Erythroblast (primary cell): Measurements from ENCODE around the gene DRAM2.

Experiments
- DNase-seq, 2 experiments: peaks; one replicate each; lab custom pipeline; 2025; lab: John Stamatoyannopoulos, UW
- GATA1 ChIP-seq: IDR thresholded peaks from 2 replicates; pipeline ENCODE4 v1.6.1; 2011; ENCODE audit warnings: low read depth, mild to moderate bottlenecking, control low read depth, low read length, moderate library complexity
- POLR2A ChIP-seq: IDR thresholded peaks from 2 replicates; pipeline ENCODE4 v1.6.1; 2011; ENCODE audit warnings: mild to moderate bottlenecking, low read length

The DRAM2 gene

DNA sequence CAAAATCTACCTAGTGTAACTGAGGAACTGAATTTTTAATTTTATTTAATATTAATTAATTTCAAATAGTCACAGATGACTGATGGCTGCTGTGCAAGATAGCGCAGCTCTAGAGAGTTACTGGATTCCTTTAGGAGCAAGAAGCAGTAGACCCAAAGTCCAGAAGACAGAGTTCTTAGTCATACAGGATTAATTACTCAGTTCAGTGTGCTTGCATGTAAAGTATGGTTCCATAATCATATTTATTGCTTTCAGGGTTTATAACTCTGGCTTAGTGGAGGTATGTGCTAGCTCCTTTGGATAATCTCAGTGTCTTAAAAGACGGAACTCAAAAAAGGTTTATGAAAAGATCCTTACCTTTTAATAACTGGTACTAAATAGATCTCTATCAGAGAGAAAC lies 17.5 kb upstream of the DRAM2 start:
- TF ChIP-seq GATA1 (no peak), POLR2A (no peak)
- DNase-seq: no peak

GRCh38 chr1:111154021-111154999 lies 14.4 kb upstream of the DRAM2 start:
- no peak for DNase-seq
- no peak for TF ChIP-seq POLR2A
- TF ChIP-seq GATA1: no peak

DNA sequence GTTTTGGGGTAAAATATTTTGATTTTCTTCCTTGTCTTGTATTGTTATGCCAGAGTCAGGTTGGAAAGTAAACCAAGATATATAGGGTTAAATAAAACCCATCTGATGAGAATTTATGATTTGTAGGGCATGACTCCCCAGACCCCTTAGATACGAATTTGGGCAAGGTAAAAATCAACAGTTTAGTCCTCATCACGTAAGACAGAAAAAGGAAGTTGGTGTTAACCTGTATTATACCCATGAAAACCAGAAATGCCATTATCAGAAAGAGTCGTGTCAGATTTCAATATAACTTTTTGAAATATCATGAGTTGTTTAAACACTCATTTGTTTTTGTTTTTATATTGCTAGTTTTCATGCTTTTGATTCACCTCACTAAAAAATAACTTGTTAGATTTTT lies 11.9 kb upstream of the DRAM2 start:
- no peak for TF ChIP-seq GATA1
- no peak for TF ChIP-seq POLR2A
- no peak for DNase-seq

- no peak for DNase-seq
- no peak for TF ChIP-seq GATA1
- TF ChIP-seq POLR2A: no peak
Observed at GRCh38 chr1:111148376-111148881, 8.5 kb upstream of the DRAM2 start.

- no peak for TF ChIP-seq POLR2A
- TF ChIP-seq GATA1: no peak
- DNase-seq: no peak
Observed at GRCh38 chr1:111147948-111148347, 8.1 kb upstream of the DRAM2 start.

DNA sequence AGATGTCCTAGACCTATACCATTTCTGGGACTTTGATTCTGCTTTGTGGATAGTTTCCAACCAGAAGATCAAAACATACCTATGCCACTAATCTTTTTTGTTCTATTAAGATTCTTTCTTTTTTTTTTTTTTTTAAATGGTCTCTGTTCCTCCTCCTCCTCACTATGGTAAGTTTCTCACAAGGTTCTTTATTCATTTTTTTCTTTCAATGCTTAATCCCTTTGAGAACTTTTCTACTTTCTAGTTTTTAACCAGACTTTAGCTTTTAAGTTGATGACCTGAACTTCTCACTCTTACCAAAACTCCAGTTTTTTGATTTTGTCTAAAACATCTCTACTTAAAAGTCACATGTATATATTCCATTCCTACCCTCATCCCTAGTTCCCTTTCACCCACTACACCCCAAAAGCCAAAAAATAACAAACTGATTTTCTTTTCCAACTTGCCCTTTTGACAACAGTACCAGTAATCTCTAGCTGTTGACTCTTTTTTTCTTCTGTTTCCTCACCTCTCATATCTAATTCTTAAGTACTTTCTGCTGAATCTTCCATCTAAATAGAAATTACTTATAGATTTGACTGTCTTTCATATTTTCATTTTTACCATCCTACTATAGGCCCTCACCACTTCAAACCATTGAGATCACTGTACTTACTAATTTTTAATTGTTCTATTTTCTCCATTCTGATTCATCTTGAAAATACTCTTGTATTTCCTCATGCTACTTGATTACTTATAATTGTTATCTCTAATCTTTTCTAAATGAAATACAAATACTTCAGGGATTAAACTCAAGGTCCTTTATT lies 6.3 kb upstream of the DRAM2 start:
- TF ChIP-seq GATA1: no peak
- TF ChIP-seq POLR2A: no peak

GRCh38 chr1:111145542-111145941 lies 5.6 kb upstream of the DRAM2 start:
- no peak for DNase-seq
- TF ChIP-seq GATA1: no peak
- TF ChIP-seq POLR2A: no peak

More for the DNA sequence above, 6.3 kb upstream of the DRAM2 start:
- DNase-seq: no peak

DNA sequence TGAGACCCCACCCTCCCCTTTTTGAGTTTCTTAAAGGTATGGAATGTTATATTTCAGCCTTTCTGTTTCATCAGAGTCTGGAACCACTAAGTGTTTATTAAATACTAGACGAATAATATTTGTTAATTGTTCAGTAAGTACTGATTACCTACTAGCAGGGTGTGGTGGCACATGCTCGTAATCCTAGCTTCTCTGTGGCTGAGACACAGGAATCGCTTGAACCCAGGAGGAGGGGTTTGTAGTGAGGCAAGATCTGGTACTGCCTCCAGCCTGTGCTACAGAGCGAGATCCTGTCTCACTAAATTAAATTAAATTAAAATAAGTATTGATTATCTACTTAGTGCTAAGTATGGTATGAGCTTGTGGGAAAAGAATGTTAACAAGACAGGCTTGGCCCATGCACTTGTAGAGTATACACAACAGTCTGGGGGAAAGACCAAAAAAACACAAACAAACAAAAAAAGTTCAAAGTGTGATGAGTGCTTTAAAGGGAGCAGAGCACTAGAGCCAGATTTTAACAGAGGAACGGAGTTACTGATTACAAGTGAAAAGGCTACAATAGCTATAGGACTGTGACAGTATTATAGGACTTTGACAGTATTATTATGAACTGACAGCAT lies 2.6 kb upstream of the DRAM2 start:
- peak; percentile 16 to 20 for DNase-seq
- TF ChIP-seq POLR2A: no peak
- no peak for TF ChIP-seq GATA1

DNA sequence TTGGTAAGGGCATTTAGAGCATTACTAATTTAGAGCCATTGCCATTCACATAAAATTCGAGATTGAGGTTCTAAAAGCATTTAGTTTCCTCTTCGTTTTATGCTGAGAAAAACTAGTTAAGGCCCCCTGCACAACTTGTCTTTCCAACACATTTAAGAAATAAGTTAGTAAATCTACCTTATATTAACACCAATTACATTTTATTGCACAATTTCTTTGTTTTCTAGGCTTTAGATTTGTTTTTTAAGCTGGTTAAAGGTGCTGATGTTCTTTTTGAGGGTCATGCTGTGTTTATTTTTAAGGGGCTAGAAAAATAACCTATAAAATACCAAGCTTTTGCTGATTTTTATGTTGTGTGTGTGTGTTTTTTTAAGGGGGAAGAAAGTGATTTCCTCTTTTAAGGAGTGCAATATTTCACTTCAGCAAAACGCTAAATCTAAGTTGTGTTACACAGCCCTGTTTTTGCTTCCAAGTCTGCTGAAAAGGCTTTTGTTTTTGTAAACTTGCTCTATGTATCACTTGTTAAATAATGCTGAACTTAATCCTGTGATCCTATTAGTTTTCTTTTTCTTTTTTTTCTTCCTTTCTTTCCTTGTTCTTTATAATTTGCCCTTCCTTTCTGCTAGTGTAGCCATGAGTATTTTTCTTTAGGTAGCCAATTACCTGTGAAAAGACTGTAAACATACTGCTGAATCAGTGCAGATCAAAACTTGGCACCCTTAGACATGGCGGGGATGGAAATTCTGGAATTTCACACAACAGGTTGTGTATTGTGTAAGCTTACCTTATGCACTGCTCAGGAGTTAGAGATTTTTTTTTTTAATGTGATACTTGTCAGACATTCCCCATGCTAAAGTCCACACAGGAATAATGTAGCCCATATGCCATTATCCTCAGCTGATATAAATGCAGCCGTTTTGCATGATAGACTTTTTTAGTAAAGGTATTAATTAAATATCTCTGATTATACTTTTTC lies 1.6 kb upstream of the DRAM2 start:
- DNase-seq: no peak

DNA sequence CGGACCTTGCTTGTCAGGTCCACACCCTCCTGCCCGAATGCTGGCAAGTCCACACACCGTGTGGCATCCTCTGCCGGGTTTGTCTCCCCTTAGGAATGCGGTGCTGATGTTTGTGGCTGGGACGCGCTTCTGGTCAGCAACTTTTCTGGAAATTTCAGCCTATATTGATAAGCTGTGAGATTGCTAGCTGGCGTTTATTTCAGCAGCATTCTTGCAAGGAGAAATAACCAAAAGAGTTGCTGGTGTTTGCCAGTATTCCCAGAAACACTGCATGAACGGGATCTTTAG lies 731 bp upstream of the DRAM2 start:
- TF ChIP-seq POLR2A (no peak), GATA1 (no peak)
- DNase-seq: no peak

More for the DNA sequence above, 1.6 kb upstream of the DRAM2 start:
- TF ChIP-seq POLR2A (no peak), GATA1 (no peak)

- peak; percentile 64 to 73 for DNase-seq
Observed at GRCh38 chr1:111139324-111139955, 453 bp downstream of the DRAM2 start.

DNA sequence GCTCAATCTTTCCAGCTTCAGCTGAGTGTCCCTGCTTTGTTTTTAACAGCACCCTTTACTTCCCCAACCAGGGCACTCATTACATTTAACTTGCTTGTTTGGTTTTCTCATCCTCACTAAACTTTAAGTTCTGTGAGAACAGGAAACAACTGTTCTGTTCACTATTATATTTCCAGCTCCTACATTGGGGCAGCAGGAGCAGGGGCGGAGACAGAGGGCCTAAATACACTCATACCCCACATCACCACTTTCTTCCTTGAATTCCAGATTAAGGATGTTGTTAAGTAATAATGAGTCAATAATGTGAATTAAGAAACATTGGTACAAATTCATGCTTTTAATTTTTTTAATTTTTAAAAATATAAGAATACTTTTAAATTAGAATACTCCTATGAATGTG lies 6.0 kb downstream of the DRAM2 start:
- DNase-seq: no peak
- TF ChIP-seq POLR2A (no peak), GATA1 (no peak)

More at GRCh38 chr1:111139324-111139955, 453 bp downstream of the DRAM2 start:
- no peak for TF ChIP-seq POLR2A
- no peak for TF ChIP-seq GATA1
